GM19328 (cell line): ENCODE results near the gene RNF44.

Experiments used
- ATAC-seq: cut with Tn5 transposase; IDR thresholded peaks from one replicate; pipeline ENCODE4 v1.9.1; 2021; ENCODE audit warnings: mild to moderate bottlenecking, moderate library complexity; ENCODE audit not compliant: unreplicated experiment

Gene RNF44

GRCh38 chr5:176535664-176536131 is 1.5 kb downstream of the RNF44 start:
- ATAC-seq = no peak

- no peak for ATAC-seq
These were observed 2.0 kb downstream of the RNF44 start for GRCh38 chr5:176535101-176535663.

GRCh38 chr5:176534640-176535039 is 2.6 kb downstream of the RNF44 start:
- ATAC-seq = no peak

- no peak for ATAC-seq
These were observed 3.1 kb downstream of the RNF44 start for GRCh38 chr5:176533894-176534611.

- no peak for ATAC-seq
These were observed 3.8 kb downstream of the RNF44 start for GRCh38 chr5:176533390-176533789.

GRCh38 chr5:176532795-176533194 is 4.4 kb downstream of the RNF44 start:
- ATAC-seq = no peak

GRCh38 chr5:176531902-176532493 is 5.2 kb downstream of the RNF44 start:
- no peak for ATAC-seq

- ATAC-seq = no peak
These were observed 6.0 kb downstream of the RNF44 start for GRCh38 chr5:176530983-176531901.

- ATAC-seq = no peak
These were observed 6.7 kb downstream of the RNF44 start for GRCh38 chr5:176530393-176530982.

- ATAC-seq = no peak
These were observed 7.5 kb downstream of the RNF44 start for GRCh38 chr5:176529741-176530141.

- ATAC-seq = no peak
These were observed 8.0 kb downstream of the RNF44 start for GRCh38 chr5:176529116-176529740.

- ATAC-seq = no peak
These were observed 8.5 kb downstream of the RNF44 start for GRCh38 chr5:176528761-176529115.

GRCh38 chr5:176528301-176528700 is 8.9 kb downstream of the RNF44 start:
- ATAC-seq = no peak

GRCh38 chr5:176527246-176528222 is 9.7 kb downstream of the RNF44 start:
- no peak for ATAC-seq

GRCh38 chr5:176526462-176526861 is 10.7 kb downstream of the RNF44 start:
- no peak for ATAC-seq

GRCh38 chr5:176525677-176526076 is 11.5 kb downstream of the RNF44 start:
- no peak for ATAC-seq

GRCh38 chr5:176524987-176525386 is 12.2 kb downstream of the RNF44 start:
- ATAC-seq = no peak

GRCh38 chr5:176524138-176524537 is 13.1 kb downstream of the RNF44 start:
- ATAC-seq = no peak

GRCh38 chr5:176521699-176522263 is 15.4 kb downstream of the RNF44 start:
- ATAC-seq = no peak
